LNCaP clone FGC (cell line): ENCODE results near the gene ZFP92.

Experiments used
- DNase-seq: peaks from one replicate; pipeline ENCODE4 v3.0.0-alpha.2; 2011; ENCODE audit warnings: low read depth
- H3K4me3 ChIP-seq: 2 replicates; pipeline ENCODE4 v1.5.1; 2011; ENCODE audit warnings: mild to moderate bottlenecking, low read depth, low read length, control low read depth
- TF ChIP-seq, protein P1 (sequence below): IDR thresholded peaks from 2 replicates; pipeline ENCODE4 v1.5.1; 2012; ENCODE audit warnings: mild to moderate bottlenecking; ENCODE audit not compliant: control insufficient read depth, insufficient read depth; ENCODE audit errors: extremely low read depth

ZFP92 gene

DNA sequence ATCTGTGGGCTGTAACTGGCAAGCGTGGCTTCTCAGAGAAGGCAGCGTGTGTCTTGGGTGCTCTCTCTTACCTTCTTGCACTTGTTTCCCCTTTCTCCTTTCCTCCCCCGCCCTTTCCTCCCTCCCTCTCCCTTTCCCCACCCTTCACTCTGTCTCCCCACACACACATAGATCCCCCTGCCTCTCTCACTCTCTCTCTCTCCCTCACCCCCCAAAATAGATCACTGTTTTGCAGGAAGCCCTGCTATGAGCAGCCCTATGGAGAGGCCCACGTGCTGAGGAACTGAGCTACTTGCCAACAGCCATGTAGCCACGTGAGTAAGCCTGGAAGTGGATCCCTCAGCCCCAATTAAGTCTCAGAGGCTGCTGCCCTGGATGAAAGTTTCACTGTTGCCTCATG lies 5.8 kb upstream of the ZFP92 start:
- H3K4me3 ChIP-seq = no peak overlapping the region
- TF ChIP-seq, protein P1, sequence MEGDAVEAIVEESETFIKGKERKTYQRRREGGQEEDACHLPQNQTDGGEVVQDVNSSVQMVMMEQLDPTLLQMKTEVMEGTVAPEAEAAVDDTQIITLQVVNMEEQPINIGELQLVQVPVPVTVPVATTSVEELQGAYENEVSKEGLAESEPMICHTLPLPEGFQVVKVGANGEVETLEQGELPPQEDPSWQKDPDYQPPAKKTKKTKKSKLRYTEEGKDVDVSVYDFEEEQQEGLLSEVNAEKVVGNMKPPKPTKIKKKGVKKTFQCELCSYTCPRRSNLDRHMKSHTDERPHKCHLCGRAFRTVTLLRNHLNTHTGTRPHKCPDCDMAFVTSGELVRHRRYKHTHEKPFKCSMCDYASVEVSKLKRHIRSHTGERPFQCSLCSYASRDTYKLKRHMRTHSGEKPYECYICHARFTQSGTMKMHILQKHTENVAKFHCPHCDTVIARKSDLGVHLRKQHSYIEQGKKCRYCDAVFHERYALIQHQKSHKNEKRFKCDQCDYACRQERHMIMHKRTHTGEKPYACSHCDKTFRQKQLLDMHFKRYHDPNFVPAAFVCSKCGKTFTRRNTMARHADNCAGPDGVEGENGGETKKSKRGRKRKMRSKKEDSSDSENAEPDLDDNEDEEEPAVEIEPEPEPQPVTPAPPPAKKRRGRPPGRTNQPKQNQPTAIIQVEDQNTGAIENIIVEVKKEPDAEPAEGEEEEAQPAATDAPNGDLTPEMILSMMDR = no peak
- DNase-seq = no peak

DNA sequence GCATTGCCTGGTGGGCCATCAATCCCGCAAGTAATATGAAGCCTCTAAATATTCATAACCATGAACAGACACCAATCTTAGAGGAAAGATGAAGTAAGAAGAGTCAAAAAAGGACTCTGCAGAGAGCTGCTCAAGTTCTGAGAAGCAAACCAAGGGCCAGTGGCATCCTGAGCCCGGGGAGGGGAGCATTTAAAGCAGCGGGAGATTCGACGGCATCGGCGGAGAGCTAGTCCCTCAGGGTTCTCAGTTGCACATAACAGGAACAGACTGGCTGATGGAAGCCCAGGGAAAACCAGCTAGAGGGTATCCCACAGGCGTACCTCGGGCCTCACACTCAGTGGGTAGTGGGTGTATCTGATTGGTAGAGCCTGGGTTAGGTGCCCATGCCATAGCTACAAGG lies 5.3 kb upstream of the ZFP92 start:
- no peak for DNase-seq
- TF ChIP-seq, protein P1 = no peak
- H3K4me3 ChIP-seq = no peak overlapping the region

DNA sequence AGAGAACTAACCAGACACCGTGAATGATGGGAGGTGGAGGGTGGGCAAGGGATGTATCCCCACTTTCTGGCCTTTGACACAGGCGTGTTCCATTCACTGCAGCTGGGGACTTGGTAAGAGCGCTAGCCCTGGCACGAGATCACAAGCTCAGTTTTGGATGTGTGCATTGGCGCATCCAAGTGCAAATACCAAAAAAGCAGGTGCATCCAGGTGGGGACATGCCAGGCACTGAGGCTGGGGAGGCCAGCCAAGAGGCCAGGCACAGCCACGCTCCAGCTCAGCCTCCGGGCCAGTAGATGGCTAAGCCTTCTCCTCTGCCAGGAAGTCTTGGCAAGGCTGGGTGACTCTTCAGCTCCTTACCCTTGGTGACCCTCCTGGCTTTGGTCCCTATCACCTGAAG lies 4.4 kb upstream of the ZFP92 start:
- TF ChIP-seq, protein P1 = no peak
- no peak overlapping the region for H3K4me3 ChIP-seq
- no peak for DNase-seq

DNA sequence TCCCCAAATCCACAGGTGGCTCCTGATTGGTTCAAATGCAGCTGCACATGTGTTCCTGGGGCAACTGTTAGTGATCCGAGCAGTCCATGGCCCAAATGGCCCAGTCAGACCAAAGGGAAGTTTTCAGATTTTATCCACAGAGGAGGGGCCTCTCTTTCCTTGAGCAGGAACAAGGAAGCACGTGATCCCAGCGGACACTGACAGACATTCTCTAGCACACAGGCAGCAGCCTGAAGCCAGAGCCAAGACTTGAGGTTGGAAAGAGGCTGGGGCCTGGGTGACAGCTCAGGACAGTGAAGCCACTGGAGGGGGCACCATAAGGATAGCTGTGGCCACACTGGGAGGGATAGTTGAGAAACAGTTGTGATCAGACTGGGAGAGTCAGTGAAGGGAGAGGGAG lies 3.5 kb upstream of the ZFP92 start:
- TF ChIP-seq, protein P1 = no peak
- no peak for DNase-seq
- no peak overlapping the region for H3K4me3 ChIP-seq

DNA sequence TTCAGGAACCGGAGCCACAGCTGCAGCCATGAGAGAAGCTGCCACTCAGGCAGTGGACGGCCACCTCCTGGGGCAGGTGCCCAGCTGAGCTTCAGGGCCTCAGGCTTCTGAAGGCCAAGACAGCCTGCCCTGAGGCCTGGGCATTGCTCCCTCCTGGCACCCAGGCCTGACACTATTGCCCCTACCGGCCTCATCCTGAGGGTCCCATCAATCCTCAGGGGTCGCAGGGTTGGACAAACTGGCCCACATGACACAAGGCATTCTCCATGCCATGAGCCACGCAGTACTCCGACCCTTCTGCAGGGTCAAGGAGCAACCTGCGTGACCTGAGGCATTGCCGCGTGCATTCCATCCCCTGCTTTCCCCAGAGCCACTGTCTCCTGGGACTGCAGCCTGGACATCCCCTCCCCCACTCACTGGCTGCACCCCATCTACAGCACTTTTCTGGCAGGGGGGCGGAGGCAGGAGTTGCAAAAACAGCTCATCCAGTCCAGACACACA lies 3.0 kb upstream of the ZFP92 start:
- no peak for DNase-seq
- no peak overlapping the region for H3K4me3 ChIP-seq
- TF ChIP-seq, protein P1 = no peak

DNA sequence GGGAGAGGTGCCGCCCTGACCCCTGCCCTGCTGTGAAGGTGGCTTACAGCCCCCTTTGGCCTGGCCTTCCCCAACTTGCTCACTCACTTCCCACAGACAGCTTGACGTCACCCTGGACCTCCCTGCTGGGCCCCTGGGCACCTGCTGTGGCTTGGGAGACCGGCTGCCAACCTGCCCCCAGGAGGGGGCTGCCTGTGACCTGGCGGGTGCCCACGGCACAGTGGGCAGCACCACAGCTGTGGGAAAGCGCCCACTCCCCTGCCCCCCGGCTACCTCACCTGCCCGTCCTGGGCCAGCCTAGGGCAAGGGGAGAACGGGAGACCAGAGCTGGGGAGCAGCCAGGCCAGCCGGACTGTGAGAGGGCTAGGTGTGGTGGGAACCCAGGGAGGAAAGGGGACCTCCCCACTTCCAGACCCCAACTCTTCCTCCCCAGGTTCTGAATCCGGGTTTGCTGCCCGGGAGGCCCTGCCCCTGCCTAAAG lies 2.4 kb upstream of the ZFP92 start:
- no peak overlapping the region for H3K4me3 ChIP-seq
- DNase-seq = no peak
- TF ChIP-seq, protein P1 = no peak

DNA sequence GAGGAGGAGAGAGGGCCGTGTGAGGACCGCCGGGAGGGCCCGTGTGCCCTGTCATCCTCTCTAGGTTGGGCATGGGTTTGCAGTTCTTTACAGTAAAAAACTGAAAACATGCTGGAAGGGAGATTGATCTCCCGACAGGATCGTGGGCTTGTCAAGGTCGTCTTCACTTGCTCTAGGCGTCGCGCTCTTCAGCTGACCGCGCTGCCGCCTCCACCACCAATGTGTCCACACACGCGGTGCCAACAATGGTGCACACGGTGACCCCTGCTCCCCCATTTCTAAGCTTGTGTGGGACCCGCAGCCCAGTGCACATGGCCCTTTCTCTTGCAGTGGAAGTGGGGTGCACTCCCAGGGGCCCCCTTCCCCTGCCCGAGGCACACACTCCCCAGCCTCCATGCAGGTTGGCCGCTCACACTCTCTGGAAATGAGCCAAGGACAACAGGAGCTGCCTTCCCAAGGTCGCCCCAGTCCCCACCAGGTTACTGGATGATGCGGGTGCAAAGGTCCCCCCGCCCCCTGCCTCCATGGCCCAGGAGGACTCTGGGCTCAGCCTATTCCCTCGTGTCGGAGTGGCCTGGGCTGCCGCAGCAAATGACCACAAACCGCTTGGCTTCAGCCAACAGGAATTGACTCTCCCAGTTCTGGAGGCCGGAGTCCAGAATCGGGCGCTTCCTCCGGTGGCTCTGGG lies 1.7 kb upstream of the ZFP92 start:
- no peak for DNase-seq
- TF ChIP-seq, protein P1 = no peak
- no peak overlapping the region for H3K4me3 ChIP-seq
